IPS-20b (cell line): ENCODE measurements around the gene IL21R.

Source experiments
- H3K27ac ChIP-seq: one replicate; pipeline ENCODE4 v1.5.1; 2013; ENCODE audit warnings: low read length
- H3K27me3 ChIP-seq: 2 replicates; pipeline ENCODE4 v1.6.1; 2013; ENCODE audit warnings: mild to moderate bottlenecking, low read length, inconsistent platforms; ENCODE audit not compliant: insufficient read depth
- H3K36me3 ChIP-seq: 2 replicates; pipeline ENCODE4 v1.6.1; 2013; ENCODE audit warnings: low read depth, mild to moderate bottlenecking, inconsistent platforms, low read length, moderate library complexity; ENCODE audit not compliant: insufficient read depth
- H3K4me1 ChIP-seq: 2 replicates; pipeline ENCODE4 v1.6.1; 2013; ENCODE audit warnings: mild to moderate bottlenecking, control low read depth, inconsistent platforms, low read length, moderate library complexity; ENCODE audit not compliant: insufficient read depth
- H3K4me3 ChIP-seq: 2 replicates; pipeline ENCODE4 v1.5.1; 2013; ENCODE audit warnings: mild to moderate bottlenecking, low read length, inconsistent platforms
- H3K9ac ChIP-seq: 2 replicates; pipeline ENCODE4 v1.6.1; 2013; ENCODE audit warnings: low read depth, mild to moderate bottlenecking, inconsistent platforms, low read length, moderate library complexity
- H3K9me3 ChIP-seq: 2 replicates; pipeline ENCODE4 v1.6.1; 2013; ENCODE audit warnings: mild to moderate bottlenecking, low read depth, low read length, inconsistent platforms; ENCODE audit not compliant: insufficient read depth

IL21R gene

GRCh38 chr16:27365142-27366089, 36.6 kb upstream of the IL21R start:
- no peaks in the 10 kb centered on the region for H3K9me3 ChIP-seq
- no peak overlapping the region; the same call in 1 of the 2 replicates for H3K9ac ChIP-seq
- H3K4me1 ChIP-seq = no peaks in the 10 kb centered on the region; the same call in 1 of the 2 replicates
- H3K36me3 ChIP-seq = peaks cover 14% of the 10 kb centered on the region; the same call in 1 of the 2 replicates
- no peaks in the 10 kb centered on the region for H3K27me3 ChIP-seq
- peak overlapping the region; percentile 38 for H3K27ac ChIP-seq
- no peak overlapping the region for H3K4me3 ChIP-seq

- Histone ChIP-seq H3K36me3 (peaks cover 14% of the 10 kb centered on the region; the same call in 1 of the 2 replicates), H3K27me3 (no peaks in the 10 kb centered on the region), H3K4me1 (no peaks in the 10 kb centered on the region; the same call in 1 of the 2 replicates), H3K4me3 (no peak overlapping the region), H3K27ac (no peak overlapping the region), H3K9ac (no peak overlapping the region), H3K9me3 (no peaks in the 10 kb centered on the region)
These were observed 35.1 kb upstream of the IL21R start for GRCh38 chr16:27366687-27367460.

- no peaks in the 10 kb centered on the region for H3K9me3 ChIP-seq
- H3K4me3 ChIP-seq = no peak overlapping the region
- H3K27me3 ChIP-seq = no peaks in the 10 kb centered on the region
- no peak overlapping the region for H3K9ac ChIP-seq
- peaks cover 6% of the 10 kb centered on the region; the same call in 1 of the 2 replicates for H3K36me3 ChIP-seq
- H3K4me1 ChIP-seq = no peaks in the 10 kb centered on the region; the same call in 1 of the 2 replicates
- no peak overlapping the region for H3K27ac ChIP-seq
These were observed 34.3 kb upstream of the IL21R start for GRCh38 chr16:27367461-27368357.

- no peaks in the 10 kb centered on the region for H3K36me3 ChIP-seq
- no peak overlapping the region for H3K9ac ChIP-seq
- H3K9me3 ChIP-seq = no peaks in the 10 kb centered on the region
- no peak overlapping the region for H3K27ac ChIP-seq
- no peaks in the 10 kb centered on the region for H3K27me3 ChIP-seq
- no peaks in the 10 kb centered on the region; the same call in 1 of the 2 replicates for H3K4me1 ChIP-seq
- H3K4me3 ChIP-seq = no peak overlapping the region
These were observed 33.6 kb upstream of the IL21R start for GRCh38 chr16:27368358-27368722.

GRCh38 chr16:27369806-27370205, 32.2 kb upstream of the IL21R start:
- no peaks in the 10 kb centered on the region for H3K36me3 ChIP-seq
- no peaks in the 10 kb centered on the region for H3K27me3 ChIP-seq
- H3K9ac ChIP-seq = no peak overlapping the region
- H3K4me1 ChIP-seq = no peaks in the 10 kb centered on the region; the same call in 1 of the 2 replicates
- H3K4me3 ChIP-seq = no peak overlapping the region
- no peaks in the 10 kb centered on the region for H3K9me3 ChIP-seq
- no peak overlapping the region for H3K27ac ChIP-seq

GRCh38 chr16:27370318-27370717, 31.7 kb upstream of the IL21R start:
- no peak overlapping the region for H3K4me3 ChIP-seq
- H3K27me3 ChIP-seq = no peaks in the 10 kb centered on the region
- no peaks in the 10 kb centered on the region for H3K9me3 ChIP-seq
- H3K4me1 ChIP-seq = no peaks in the 10 kb centered on the region
- H3K36me3 ChIP-seq = no peaks in the 10 kb centered on the region
- no peak overlapping the region for H3K9ac ChIP-seq
- no peak overlapping the region for H3K27ac ChIP-seq

GRCh38 chr16:27373312-27373711, 28.7 kb upstream of the IL21R start:
- Histone ChIP-seq H3K27me3 (no peaks in the 10 kb centered on the region), H3K36me3 (no peaks in the 10 kb centered on the region), H3K4me3 (no peak overlapping the region), H3K4me1 (no peaks in the 10 kb centered on the region), H3K9ac (no peak overlapping the region), H3K9me3 (no peaks in the 10 kb centered on the region), H3K27ac (no peak overlapping the region)

- no peaks in the 10 kb centered on the region for H3K4me1 ChIP-seq
- no peak overlapping the region for H3K27ac ChIP-seq
- no peaks in the 10 kb centered on the region for H3K27me3 ChIP-seq
- no peaks in the 10 kb centered on the region for H3K9me3 ChIP-seq
- no peak overlapping the region for H3K9ac ChIP-seq
- H3K36me3 ChIP-seq = no peaks in the 10 kb centered on the region
- H3K4me3 ChIP-seq = no peak overlapping the region
These were observed 27.7 kb upstream of the IL21R start for GRCh38 chr16:27374221-27374803.

GRCh38 chr16:27374804-27375425, 27.1 kb upstream of the IL21R start:
- no peaks in the 10 kb centered on the region for H3K27me3 ChIP-seq
- H3K27ac ChIP-seq = no peak overlapping the region
- H3K9ac ChIP-seq = no peak overlapping the region
- no peaks in the 10 kb centered on the region for H3K36me3 ChIP-seq
- H3K4me3 ChIP-seq = no peak overlapping the region
- H3K9me3 ChIP-seq = no peaks in the 10 kb centered on the region
- H3K4me1 ChIP-seq = no peaks in the 10 kb centered on the region

- H3K27ac ChIP-seq = no peak overlapping the region
- H3K27me3 ChIP-seq = no peaks in the 10 kb centered on the region
These were observed 24.1 kb upstream of the IL21R start for GRCh38 chr16:27377666-27378485.

More at GRCh38 chr16:27377666-27378485, 24.1 kb upstream of the IL21R start:
- H3K4me3 ChIP-seq = no peak overlapping the region
- no peaks in the 10 kb centered on the region for H3K4me1 ChIP-seq
- no peaks in the 10 kb centered on the region for H3K9me3 ChIP-seq
- H3K9ac ChIP-seq = no peak overlapping the region
- H3K36me3 ChIP-seq = no peaks in the 10 kb centered on the region
